ENCODE data around the gene FEZF2. TPM values are rescaled to one million over a fixed set of nuclear protein-coding genes. Genes with fewer than 3 reads are reported as not detected.

FEZF2 gene
- total and polyA plus RNA-seq, 9 of the 15 experiments (the other 6 are each of a cell fraction or from before 2014, with no cell fraction given) = not detected

DNA sequence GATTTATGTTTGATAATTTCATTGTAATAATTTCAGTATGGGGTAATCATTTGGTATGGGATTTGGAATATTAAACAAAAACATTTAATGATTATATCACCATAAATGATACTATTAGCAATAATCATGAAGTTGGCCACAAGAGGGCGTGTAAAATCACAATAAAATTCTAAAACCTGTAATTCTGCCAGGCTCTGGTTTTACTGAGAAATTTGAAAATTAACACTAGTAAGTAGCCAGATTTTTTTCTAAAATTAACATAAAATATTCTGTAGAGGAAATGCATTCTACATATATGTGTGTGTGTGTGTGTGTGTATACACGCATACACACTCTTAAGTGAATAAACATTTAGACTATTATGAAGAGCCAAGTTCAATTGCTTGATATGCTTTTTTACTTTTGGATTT lies 40.5 kb downstream of the FEZF2 start (continued):
- TF ChIP-seq, protein P1, sequence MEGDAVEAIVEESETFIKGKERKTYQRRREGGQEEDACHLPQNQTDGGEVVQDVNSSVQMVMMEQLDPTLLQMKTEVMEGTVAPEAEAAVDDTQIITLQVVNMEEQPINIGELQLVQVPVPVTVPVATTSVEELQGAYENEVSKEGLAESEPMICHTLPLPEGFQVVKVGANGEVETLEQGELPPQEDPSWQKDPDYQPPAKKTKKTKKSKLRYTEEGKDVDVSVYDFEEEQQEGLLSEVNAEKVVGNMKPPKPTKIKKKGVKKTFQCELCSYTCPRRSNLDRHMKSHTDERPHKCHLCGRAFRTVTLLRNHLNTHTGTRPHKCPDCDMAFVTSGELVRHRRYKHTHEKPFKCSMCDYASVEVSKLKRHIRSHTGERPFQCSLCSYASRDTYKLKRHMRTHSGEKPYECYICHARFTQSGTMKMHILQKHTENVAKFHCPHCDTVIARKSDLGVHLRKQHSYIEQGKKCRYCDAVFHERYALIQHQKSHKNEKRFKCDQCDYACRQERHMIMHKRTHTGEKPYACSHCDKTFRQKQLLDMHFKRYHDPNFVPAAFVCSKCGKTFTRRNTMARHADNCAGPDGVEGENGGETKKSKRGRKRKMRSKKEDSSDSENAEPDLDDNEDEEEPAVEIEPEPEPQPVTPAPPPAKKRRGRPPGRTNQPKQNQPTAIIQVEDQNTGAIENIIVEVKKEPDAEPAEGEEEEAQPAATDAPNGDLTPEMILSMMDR (IDR thresholded peaks at IDR 0.05 in 2 of 3, conservative IDR thresholded peaks at IDR 0.05 in 1 of 3; ENCODE audit: insufficient read depth in 2 of 3, low read depth in 1 of 3, low read length in 3 of 3) = peak in 1 of 3 experiments; percentile 38; a peak in 4 of 6 replicates
- TF ChIP-seq ETS2 (tag; IDR thresholded peaks at IDR 0.05; ENCODE audit: borderline replicate concordance, poor library complexity, severe bottlenecking) = no peak
- no peak for TF ChIP-seq ZNF586 (CRISPR knock-in tag; conservative IDR thresholded peaks at IDR 0.05)
- TF ChIP-seq SNIP1 (IDR thresholded peaks at IDR 0.05; ENCODE audit: low read depth) = no peak
- TF ChIP-seq, protein P2, sequence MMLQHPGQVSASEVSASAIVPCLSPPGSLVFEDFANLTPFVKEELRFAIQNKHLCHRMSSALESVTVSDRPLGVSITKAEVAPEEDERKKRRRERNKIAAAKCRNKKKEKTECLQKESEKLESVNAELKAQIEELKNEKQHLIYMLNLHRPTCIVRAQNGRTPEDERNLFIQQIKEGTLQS (IDR thresholded peaks at IDR 0.05) = no peak
- TF ChIP-seq, protein P2 (CRISPR knock-in tag; conservative IDR thresholded peaks at IDR 0.05) = no peak
- TF ChIP-seq PTRF (tag; IDR thresholded peaks at IDR 0.05) = no peak
- TF ChIP-seq, protein P3, sequence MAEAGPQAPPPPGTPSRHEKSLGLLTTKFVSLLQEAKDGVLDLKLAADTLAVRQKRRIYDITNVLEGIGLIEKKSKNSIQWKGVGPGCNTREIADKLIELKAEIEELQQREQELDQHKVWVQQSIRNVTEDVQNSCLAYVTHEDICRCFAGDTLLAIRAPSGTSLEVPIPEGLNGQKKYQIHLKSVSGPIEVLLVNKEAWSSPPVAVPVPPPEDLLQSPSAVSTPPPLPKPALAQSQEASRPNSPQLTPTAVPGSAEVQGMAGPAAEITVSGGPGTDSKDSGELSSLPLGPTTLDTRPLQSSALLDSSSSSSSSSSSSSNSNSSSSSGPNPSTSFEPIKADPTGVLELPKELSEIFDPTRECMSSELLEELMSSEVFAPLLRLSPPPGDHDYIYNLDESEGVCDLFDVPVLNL (CRISPR knock-in tag; IDR thresholded peaks at IDR 0.05; ENCODE audit: low read depth) = no peak
- TF ChIP-seq FOXM1 (IDR thresholded peaks at IDR 0.05; ENCODE audit: low read depth) = no peak
- TF ChIP-seq FOXM1 (CRISPR knock-in tag; IDR thresholded peaks at IDR 0.05; ENCODE audit: low read depth) = no peak
- no peak for TF ChIP-seq TAF1 (IDR thresholded peaks at IDR 0.05; ENCODE audit: control insufficient read depth, extremely low read depth, insufficient read depth, low read length, severe bottlenecking)
- TF ChIP-seq TEAD2 (tag; IDR thresholded peaks at IDR 0.05) = no peak
- no peak for TF ChIP-seq CTBP1 (IDR thresholded peaks at IDR 0.05; ENCODE audit: borderline replicate concordance)
- no peak for TF ChIP-seq CREBBP (IDR thresholded peaks at IDR 0.05; ENCODE audit: low read depth, low read length)
